GM12865 (cell line): ENCODE measurements around the gene CCDC197.

ENCODE experiments used
- DNase-seq: peaks from one replicate; pipeline ENCODE4 v3.0.0; 2010; ENCODE audit warnings: low read depth
- H3K4me3 ChIP-seq: 2 replicates; pipeline ENCODE4 v1.5.1; 2011; ENCODE audit warnings: mild to moderate bottlenecking, low read depth, low read length, control low read depth
- CTCF ChIP-seq: IDR thresholded peaks from 2 replicates; pipeline ENCODE4 v1.5.1; 2011; ENCODE audit warnings: low read length, control low read depth, low read depth, inconsistent platforms; ENCODE audit not compliant: insufficient read depth; ENCODE audit errors: missing control alignments

The CCDC197 gene

GRCh38 chr14:94051115-94051514, 54.0 kb downstream of the CCDC197 start:
- TF ChIP-seq CTCF: no peak
- H3K4me3 ChIP-seq: no peak overlapping the region
- no peak for DNase-seq

GRCh38 chr14:94051779-94052178, 54.7 kb downstream of the CCDC197 start:
- no peak overlapping the region for H3K4me3 ChIP-seq
- no peak for DNase-seq
- TF ChIP-seq CTCF: no peak

GRCh38 chr14:94052199-94052598, 55.1 kb downstream of the CCDC197 start:
- H3K4me3 ChIP-seq: no peak overlapping the region
- DNase-seq: no peak
- TF ChIP-seq CTCF: no peak

GRCh38 chr14:94052662-94053061, 55.6 kb downstream of the CCDC197 start:
- no peak overlapping the region for H3K4me3 ChIP-seq
- DNase-seq: no peak
- TF ChIP-seq CTCF: no peak

GRCh38 chr14:94054401-94054800, 57.3 kb downstream of the CCDC197 start:
- no peak for TF ChIP-seq CTCF
- H3K4me3 ChIP-seq: no peak overlapping the region
- no peak for DNase-seq

- no peak for TF ChIP-seq CTCF
- DNase-seq: no peak
- H3K4me3 ChIP-seq: no peak overlapping the region
These were observed 57.8 kb downstream of the CCDC197 start for GRCh38 chr14:94054936-94055335.

- DNase-seq: peak; percentile 59
- H3K4me3 ChIP-seq: no peak overlapping the region
- TF ChIP-seq CTCF: no peak
These were observed 59.6 kb downstream of the CCDC197 start for GRCh38 chr14:94056579-94057308.
